ENCODE measurements around the gene PHF21A. TPM values are rescaled to one million over a fixed set of nuclear protein-coding genes. Genes with fewer than 3 reads are reported as not detected.

Gene PHF21A
- total and polyA plus RNA-seq, 10 of the 15 experiments (the other 5 are each of a cell fraction or from before 2014, with no cell fraction given): 2.6 to 37.2 (median 16.0) TPM

DNA sequence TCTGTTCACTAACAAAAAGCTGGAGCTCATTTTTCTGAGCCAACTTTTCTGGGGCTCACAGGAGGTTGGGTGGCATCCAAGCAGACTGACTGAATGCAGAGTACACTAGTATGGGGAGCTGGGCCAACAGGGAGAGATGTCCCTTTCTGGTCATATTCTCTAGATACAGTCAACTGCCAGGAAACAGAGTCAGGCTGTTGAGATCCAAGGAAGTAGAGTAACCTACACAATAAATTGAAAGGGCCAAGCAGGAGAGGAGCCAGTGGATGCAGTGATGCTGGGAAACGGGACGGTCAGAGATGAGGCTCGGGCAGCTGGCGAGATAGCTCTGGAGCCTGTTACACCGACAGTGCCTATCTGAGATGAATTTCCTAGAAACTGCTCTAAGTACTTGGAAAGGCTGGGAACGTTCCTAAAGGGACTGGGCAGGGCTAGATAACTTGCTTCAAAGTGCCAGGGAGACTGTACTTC is 127.7 kb downstream of the PHF21A start:
- H2AFZ ChIP-seq (ENCODE audit: control insufficient read depth, low read depth, low read length): no peak overlapping the region
- SMC1A ChIA-PET (ENCODE audit: uncharacterized antibody, unreplicated experiment): interaction anchor here (0.8 to 2.9 kb wide), 5 partner anchors 9 to 223 kb away, joined by 3 to 13 read pairs (median 4); no protein-coding TSS in a partner anchor
- intact Hi-C loops (cut with micrococcal nuclease; ENCODE audit: unreplicated experiment): no loop called here
- H3K4me1 ChIP-seq (ENCODE audit: control insufficient read depth, insufficient read depth, low read length): no peaks in the 10 kb centered on the region
- RAD21 ChIA-PET (ENCODE audit: unreplicated experiment): no interaction called here
- no peaks in the 10 kb centered on the region for H3K79me2 ChIP-seq (ENCODE audit: control insufficient read depth, insufficient read depth, low read length)
- 81% methylated on average over 6 of the region's 6 CpGs for whole genome bisulfite sequencing (ENCODE audit: insufficient coverage, insufficient replicate concordance, low lambda C conversion rate, missing lambda C conversion rate)
- in situ Hi-C loops (cut with MboI): no loop called here
- H4K20me1 ChIP-seq (ENCODE audit: control insufficient read depth, insufficient read depth): no peaks in the 10 kb centered on the region
- POLR2A ChIA-PET: interaction anchor here (2.0 kb wide), 1 partner anchor 64 kb away, joined by 4 read pairs; no protein-coding TSS in a partner anchor
- no peak overlapping the region for H3K27ac ChIP-seq (ENCODE audit: control insufficient read depth, insufficient read depth)
- H3K36me3 ChIP-seq (ENCODE audit: control insufficient read depth in 2 of 2, insufficient read depth in 2 of 2, low read length in 1 of 2): no peaks in the 10 kb centered on the region; a peak in 1 of 4 replicates
- CTCF ChIA-PET: interaction anchor here (1.8 to 8.8 kb wide), 4 partner anchors 10 to 28 kb away, joined by 6 to 59 read pairs (median 31); no protein-coding TSS in a partner anchor
- no peak overlapping the region for H3K4me2 ChIP-seq (ENCODE audit: control insufficient read depth, insufficient read depth)
- H3K4me3 ChIP-seq: no peak overlapping the region
- ATAC-seq: no peak
- no TSS peak for BruUV-seq (replicated peaks)
- FAIRE-seq: no peak
- DNase-seq (ENCODE audit: low read depth, low spot score): no peak
- H3K9ac ChIP-seq (ENCODE audit: control insufficient read depth, insufficient read depth, low read length): no peak overlapping the region
- no peaks in the 10 kb centered on the region for H3K9me3 ChIP-seq (replicated peaks; ENCODE audit: control insufficient read depth, insufficient read depth, low read length)
- no peaks in the 10 kb centered on the region for H3K27me3 ChIP-seq (replicated peaks in 1 of 2; ENCODE audit: control insufficient read depth in 2 of 2, insufficient read depth in 2 of 2, low read length in 1 of 2)
- no peak for TF ChIP-seq MTA3 (IDR thresholded peaks at IDR 0.05; ENCODE audit: borderline replicate concordance, low read length)
- TF ChIP-seq, protein P1, sequence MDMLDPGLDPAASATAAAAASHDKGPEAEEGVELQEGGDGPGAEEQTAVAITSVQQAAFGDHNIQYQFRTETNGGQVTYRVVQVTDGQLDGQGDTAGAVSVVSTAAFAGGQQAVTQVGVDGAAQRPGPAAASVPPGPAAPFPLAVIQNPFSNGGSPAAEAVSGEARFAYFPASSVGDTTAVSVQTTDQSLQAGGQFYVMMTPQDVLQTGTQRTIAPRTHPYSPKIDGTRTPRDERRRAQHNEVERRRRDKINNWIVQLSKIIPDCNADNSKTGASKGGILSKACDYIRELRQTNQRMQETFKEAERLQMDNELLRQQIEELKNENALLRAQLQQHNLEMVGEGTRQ (IDR thresholded peaks at IDR 0.05; ENCODE audit: borderline replicate concordance, low read depth, low read length): no peak
- no peak for TF ChIP-seq SUPT20H (IDR thresholded peaks at IDR 0.05; ENCODE audit: borderline replicate concordance, control insufficient read depth, low read depth, low read length)
- no peak for TF ChIP-seq HDAC2 (IDR thresholded peaks at IDR 0.05)
- TF ChIP-seq, protein P2, sequence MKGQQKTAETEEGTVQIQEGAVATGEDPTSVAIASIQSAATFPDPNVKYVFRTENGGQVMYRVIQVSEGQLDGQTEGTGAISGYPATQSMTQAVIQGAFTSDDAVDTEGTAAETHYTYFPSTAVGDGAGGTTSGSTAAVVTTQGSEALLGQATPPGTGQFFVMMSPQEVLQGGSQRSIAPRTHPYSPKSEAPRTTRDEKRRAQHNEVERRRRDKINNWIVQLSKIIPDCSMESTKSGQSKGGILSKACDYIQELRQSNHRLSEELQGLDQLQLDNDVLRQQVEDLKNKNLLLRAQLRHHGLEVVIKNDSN (IDR thresholded peaks at IDR 0.05; ENCODE audit: borderline replicate concordance, extremely low read length, insufficient read depth, low read depth, low read length): no peak
- TF ChIP-seq, protein P3, sequence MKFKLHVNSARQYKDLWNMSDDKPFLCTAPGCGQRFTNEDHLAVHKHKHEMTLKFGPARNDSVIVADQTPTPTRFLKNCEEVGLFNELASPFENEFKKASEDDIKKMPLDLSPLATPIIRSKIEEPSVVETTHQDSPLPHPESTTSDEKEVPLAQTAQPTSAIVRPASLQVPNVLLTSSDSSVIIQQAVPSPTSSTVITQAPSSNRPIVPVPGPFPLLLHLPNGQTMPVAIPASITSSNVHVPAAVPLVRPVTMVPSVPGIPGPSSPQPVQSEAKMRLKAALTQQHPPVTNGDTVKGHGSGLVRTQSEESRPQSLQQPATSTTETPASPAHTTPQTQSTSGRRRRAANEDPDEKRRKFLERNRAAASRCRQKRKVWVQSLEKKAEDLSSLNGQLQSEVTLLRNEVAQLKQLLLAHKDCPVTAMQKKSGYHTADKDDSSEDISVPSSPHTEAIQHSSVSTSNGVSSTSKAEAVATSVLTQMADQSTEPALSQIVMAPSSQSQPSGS (IDR thresholded peaks at IDR 0.05; ENCODE audit: low read length): no peak

All from GM12878 (cell line).